Activated T-cell treated with anti-CD3 and anti-CD28 coated beads for 1 hour (primary cell): ENCODE measurements around the gene KANK2.

Experiments
- DNase-seq: peaks from one replicate; pipeline ENCODE4 v3.0.0-alpha.2; 2020; ENCODE audit warnings: low read depth

Gene KANK2

GRCh38 chr19:11197291-11198174 lies at the start of gene KANK2:
TSS of gene KANK2 (minus strand) at chr19:11197545. CDS start at chr19:11194511, 3,034 bp downstream.
- peak; percentile 58 for DNase-seq

- DNase-seq: no peak
Measured at GRCh38 chr19:11246941-11247340, 49.6 kb upstream of the KANK2 start.

GRCh38 chr19:11244846-11245589 lies 47.7 kb upstream of the KANK2 start:
- no peak for DNase-seq

- no peak for DNase-seq
Measured at GRCh38 chr19:11243798-11244169, 46.4 kb upstream of the KANK2 start.

- peak; percentile 83 for DNase-seq
Measured at GRCh38 chr19:11242864-11243797, 45.8 kb upstream of the KANK2 start.

DNA sequence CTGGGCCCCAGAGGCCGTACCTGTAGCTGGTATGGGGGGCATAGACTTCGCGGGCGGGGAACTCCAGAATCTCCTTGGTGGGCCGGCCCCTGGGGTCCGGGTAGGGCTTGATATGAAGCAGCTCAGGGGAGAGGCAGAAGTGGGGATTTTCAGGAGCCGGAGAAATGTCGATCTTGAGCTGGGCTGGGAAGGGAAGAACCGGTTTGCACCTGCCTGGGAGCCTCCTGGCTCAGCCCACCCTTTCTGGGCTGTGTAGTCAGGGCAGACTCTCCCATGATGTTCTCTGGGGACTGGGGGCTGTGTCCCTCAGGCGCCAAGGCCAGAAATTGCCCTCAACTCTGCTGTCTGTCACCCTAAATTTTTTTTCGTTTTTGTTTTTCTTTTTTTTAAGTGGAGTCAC lies 44.7 kb upstream of the KANK2 start:
- no peak for DNase-seq

DNA sequence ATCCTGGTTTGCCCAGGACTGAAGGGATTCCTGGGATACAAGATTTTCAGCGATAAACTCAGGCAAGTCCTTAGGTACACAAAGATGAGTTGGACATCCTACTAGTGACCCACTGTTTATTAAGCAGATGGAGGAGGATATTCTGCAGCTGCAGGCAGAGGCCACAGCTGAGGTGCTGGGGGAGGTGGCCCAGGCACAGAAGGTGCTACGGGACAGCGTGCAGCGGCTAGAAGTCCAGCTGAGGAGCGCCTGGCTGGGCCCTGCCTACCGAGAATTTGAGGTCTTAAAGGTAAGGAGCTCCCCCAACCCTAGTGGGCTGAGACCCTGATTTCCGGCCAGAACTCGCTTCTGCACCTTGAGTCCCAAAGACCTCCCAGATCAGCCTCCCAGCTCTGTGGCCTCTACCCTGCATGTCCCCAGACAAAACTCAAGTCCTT lies 42.7 kb upstream of the KANK2 start:
- DNase-seq: no peak

DNA sequence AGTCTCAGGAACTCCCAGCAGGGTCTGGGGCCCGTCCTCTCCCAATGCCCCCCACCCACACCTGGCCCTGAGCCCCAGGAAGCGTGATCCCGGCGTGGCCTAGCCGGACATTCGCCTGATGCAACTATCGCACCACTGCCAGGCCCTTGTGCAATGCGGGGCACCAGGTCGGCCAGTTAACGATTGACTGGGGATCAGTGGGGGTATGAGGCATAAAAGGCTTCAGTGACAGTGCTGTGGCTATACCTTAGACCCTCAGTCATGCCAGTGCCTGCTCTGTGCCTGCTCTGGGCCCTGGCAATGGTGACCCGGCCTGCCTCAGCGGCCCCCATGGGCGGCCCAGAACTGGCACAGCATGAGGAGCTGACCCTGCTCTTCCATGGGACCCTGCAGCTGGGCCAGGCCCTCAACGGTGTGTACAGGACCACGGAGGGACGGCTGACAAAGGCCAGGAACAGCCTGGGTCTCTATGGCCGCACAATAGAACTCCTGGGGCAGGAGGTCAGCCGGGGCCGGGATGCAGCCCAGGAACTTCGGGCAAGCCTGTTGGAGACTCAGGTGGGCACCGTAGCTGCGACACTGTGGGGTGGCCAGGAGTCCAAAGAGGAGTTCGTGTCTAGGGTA lies 42.1 kb upstream of the KANK2 start, which contains the start of gene ANGPTL8:
Gene ANGPTL8, plus strand, starts transcription at position 243 of the 624 bp plus-strand sequence. Its CDS starts 19 bp downstream, at position 262.
- no peak for DNase-seq

DNA sequence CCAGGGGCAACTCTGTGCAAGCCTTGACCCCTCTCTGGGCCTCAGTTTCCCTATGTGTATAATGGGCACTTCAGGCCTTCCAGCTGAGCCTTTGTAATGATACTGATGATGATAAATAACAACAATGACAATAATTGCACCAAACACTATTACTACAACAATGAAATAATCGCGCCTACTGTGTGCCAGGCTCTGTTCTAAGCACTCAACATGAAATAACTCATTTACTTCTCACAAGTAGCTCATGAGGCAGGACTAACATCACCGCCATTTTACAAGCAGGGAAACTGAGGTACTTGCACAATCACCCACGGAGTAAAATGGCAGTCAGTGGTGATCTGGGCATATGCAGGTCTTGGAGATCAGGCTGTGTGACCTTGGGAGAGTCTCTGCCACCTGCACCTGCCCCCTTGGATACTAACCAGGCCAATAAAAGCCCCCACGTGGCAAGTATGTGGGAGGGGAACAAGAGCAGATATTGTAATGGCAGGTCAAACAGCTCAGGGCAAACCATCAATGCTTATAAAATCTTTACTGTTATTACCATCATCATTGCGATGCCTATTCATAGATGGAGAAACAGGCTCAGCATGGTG lies 41.5 kb upstream of the KANK2 start:
- DNase-seq: no peak

- no peak for DNase-seq
Measured at GRCh38 chr19:11238041-11238440, 40.7 kb upstream of the KANK2 start.

DNA sequence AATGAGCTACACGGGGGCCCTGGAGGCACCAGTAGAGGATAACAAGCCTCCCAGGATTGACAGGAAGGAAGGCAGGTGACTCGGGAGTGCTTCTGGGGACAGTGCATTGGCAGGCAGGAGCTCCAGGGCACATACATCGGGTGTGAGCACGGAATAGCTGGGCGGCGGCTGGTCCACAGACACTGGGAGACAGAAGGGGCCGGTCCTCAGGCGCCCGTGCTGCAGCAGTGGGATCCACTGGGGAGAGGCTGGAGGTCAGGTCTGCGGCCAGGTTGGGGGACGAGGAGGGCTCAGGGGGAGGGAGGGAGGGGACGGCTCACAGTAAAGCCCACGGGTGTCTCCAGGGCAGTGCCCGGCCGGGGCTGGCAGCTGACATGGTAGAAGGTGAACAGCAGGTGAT lies 40.0 kb upstream of the KANK2 start:
- no peak for DNase-seq

GRCh38 chr19:11236324-11237301 lies 39.3 kb upstream of the KANK2 start:
- no peak for DNase-seq

DNA sequence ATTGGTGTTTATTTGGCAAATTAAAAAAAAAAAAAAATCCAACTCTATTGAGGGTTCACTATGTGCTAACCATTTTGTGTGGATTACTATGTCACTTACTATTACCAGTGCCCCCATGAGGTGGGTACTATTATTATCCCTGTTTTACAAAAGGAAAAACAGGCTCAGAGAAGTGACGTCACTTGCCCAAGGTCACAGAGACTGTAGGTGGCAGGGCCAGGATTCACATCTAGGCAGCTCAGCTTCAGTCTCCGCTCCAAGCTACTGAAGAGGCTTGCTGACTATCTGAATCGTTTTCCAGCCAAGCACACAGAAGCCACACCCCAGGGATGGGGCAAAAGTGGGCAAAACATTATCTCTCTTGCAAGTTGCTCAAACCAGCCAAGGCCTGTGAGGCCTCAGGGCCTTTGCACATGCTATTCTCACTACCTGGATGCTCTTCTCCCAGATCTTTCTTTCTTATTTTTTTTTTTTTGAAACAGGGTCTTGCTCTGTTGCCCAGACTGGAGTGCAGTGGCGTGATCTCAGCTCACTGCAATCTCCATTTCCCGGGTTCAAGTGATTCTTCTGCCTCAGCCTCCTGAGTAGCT lies 37.2 kb upstream of the KANK2 start:
- no peak for DNase-seq

- DNase-seq: no peak
Measured at GRCh38 chr19:11233073-11233472, 35.7 kb upstream of the KANK2 start.

DNA sequence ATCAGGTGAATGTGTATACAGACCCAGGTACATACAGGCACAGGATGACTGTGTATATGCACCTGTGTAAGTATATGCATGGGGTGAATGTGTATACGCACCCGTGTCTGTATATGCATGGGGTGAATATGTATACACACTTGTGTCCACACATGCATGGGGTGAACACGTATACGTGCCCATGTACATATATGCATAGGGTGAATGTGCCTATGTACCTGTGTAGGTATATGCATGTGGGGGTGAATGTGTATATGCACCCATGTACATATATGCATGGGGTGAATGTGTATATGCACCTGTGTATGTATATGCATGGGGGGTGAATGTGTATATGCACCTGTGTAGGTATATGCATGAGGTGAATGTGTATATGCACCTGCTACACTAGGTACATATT lies 35.2 kb upstream of the KANK2 start:
- DNase-seq: no peak

DNA sequence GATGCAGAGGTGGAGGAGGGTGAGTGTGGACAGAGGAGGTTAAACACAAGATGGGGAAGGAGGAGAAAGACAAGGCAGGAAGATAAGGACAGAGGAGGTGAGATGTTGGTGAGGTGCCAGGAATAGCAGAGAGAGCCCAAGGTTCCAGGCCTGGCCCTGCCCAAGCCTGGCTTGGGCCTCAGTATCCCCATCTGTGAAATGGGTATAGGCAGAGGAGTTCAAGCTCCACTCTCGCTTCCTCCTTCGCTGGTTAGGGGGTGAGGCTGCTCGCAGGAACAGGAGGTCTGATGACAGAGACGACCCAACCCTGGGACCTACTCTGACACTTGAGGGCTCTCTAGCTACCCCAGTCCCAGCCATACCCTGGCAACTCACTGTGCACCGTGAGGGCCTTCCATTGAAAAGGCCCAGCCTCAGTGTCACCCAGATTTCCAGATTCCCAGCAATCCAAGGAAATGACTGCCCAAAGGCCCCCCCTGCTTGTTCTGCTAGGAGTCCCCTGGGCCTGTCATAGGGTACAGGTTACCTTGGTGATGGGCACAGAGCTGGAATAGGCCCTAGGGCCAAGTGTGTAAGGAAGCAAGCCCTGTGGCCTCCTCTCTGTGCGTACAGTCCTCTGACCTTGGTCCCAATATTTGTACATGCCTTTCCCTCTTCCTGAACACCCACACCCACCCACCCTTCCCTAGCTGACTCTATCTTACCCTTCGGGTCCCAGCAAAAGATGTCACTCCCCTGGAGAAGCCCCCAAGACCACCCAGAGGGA lies 33.5 kb upstream of the KANK2 start:
- DNase-seq: no peak

GRCh38 chr19:11227195-11227886 lies 30.0 kb upstream of the KANK2 start:
- no peak for DNase-seq

DNA sequence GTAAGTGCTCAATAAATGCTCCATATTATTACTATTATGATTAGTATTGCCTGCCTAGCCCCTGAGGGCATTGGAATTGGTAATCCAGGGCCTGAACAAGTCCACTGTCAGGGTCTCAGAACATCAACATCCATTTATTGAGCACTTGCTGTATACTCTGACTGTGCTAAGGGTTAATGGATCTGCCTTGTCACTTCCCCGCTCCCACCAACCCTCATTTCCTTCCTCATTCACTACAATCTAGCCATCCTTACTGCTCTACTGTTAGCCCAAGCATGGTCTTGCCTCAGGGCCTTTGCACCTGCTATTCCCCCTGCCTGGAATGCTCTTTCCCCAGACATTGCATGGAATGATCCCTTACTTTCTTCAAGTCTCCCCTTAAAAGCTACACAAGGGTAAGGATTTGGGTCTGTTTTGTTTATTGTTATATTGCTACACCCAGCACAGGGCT lies 29.4 kb upstream of the KANK2 start:
- DNase-seq: no peak
